Measurements from ENCODE around the gene IRX3. TPM values are rescaled to one million over a fixed set of nuclear protein-coding genes. Genes with fewer than 3 reads are reported as not detected.

The IRX3 gene
- total RNA-seq = 0.86 TPM in 1 of 2 replicates, not detected in the other

GRCh38 chr16:54286366-54287130 is at the start of gene IRX3:
IRX3 (minus strand) TSS chr16:54286787; CDS start chr16:54286050, 737 bp downstream.

Data from myometrial cell (primary cell).